ENCODE measurements around the gene TSPAN4.

DNA sequence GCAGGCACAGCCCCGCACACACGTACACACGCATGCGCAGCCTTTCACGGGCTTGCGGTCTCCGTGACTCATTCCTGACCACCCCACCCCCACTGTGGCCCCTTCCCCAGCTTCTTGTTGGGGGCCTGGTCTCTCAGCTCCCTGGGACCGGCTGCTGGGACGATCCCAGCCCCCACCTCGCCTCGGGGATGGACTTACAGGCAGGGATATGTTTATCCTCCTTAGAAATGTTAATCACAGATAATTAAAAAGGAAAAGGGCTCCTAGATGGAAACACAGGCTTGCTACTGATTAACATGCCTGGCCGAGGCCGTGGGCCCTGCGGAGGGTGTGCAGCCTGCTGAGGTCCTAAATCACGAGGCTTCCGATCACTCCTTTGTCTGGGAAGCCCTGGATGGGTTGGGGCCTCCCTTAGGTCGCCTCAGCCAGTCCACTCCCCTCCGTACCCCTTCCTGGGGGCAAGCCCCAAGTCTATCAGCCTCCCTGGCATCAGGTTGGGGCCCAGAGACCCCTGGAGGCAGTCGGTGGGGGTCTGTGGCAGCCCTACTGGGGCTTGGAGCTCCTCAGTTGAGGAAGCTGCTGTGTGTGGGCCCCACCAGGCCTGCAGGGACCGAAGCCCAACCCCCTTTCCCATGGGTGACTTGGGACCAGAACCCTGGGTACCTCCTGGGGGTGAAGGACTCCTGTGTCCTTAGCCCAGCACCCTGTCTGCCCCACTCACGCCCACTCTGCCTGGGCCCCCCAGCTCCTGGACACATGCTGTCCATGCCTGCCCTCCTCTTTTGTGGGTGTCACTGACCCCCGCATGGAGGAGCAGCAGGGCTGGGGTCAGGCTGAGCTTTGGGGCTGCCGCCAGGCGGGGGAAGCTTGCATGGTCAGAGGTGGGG is 20.6 kb downstream of the TSPAN4 start:
- TF ChIP-seq POLR2A (IDR thresholded peaks at IDR 0.05; ENCODE audit: low read length) = no peak
- no peak for TF ChIP-seq GATA1 (IDR thresholded peaks at IDR 0.05; ENCODE audit: low read depth, low read length)
